Rectal smooth muscle tissue (tissue), 1 donor: Measurements from ENCODE around the gene SEC16B.

Source experiments
- H3K27ac ChIP-seq: one replicate; pipeline ENCODE4 v1.7.0; 2013; ENCODE audit warnings: low read depth, low read length, inconsistent platforms
- H3K27me3 ChIP-seq: one replicate; pipeline ENCODE4 v1.7.0; 2013; ENCODE audit warnings: low read length; ENCODE audit not compliant: control insufficient read depth, insufficient read depth
- H3K36me3 ChIP-seq: one replicate; pipeline ENCODE4 v1.7.0; 2013; ENCODE audit warnings: low read length; ENCODE audit not compliant: control insufficient read depth, insufficient read depth
- H3K4me1 ChIP-seq: one replicate; pipeline ENCODE4 v1.7.0; 2013; ENCODE audit warnings: low read length; ENCODE audit not compliant: control insufficient read depth, insufficient read depth
- H3K4me3 ChIP-seq: one replicate; pipeline ENCODE4 v1.7.0; 2013; ENCODE audit warnings: low read length
- H3K9ac ChIP-seq: one replicate; pipeline ENCODE4 v1.7.0; 2013; ENCODE audit warnings: low read length

The SEC16B gene

GRCh38 chr1:177969825-177970371, at the start of gene SEC16B:
SEC16B (minus strand) TSS chr1:177970058; CDS start chr1:177967981, 2,077 bp downstream.
- no peaks in the 10 kb centered on the region for H3K4me1 ChIP-seq
- no peak within 1 kb of the TSS for H3K27ac ChIP-seq
- no peak within 1 kb of the TSS for H3K9ac ChIP-seq
- no peak within 1 kb of the TSS for H3K4me3 ChIP-seq
- no peaks in the 10 kb centered on the region for H3K36me3 ChIP-seq
- no peaks in the 10 kb centered on the region for H3K27me3 ChIP-seq

GRCh38 chr1:178019622-178020021, 49.8 kb upstream of the SEC16B start:
- H3K36me3 ChIP-seq = no peaks in the 10 kb centered on the region
- H3K27ac ChIP-seq = no peak overlapping the region
- H3K4me1 ChIP-seq = no peaks in the 10 kb centered on the region
- no peak overlapping the region for H3K9ac ChIP-seq
- no peak overlapping the region for H3K4me3 ChIP-seq
- H3K27me3 ChIP-seq = no peaks in the 10 kb centered on the region

- Histone ChIP-seq H3K36me3 (no peaks in the 10 kb centered on the region), H3K27me3 (no peaks in the 10 kb centered on the region), H3K9ac (no peak overlapping the region)
These were observed 49.4 kb upstream of the SEC16B start for GRCh38 chr1:178019208-178019607.

GRCh38 chr1:178017517-178017916, 47.7 kb upstream of the SEC16B start:
- H3K36me3 ChIP-seq = no peaks in the 10 kb centered on the region
- H3K9ac ChIP-seq = no peak overlapping the region
- H3K4me3 ChIP-seq = no peak overlapping the region
- H3K27me3 ChIP-seq = no peaks in the 10 kb centered on the region
- H3K27ac ChIP-seq = no peak overlapping the region
- H3K4me1 ChIP-seq = no peaks in the 10 kb centered on the region

More at GRCh38 chr1:178019208-178019607, 49.4 kb upstream of the SEC16B start:
- Histone ChIP-seq H3K27ac (no peak overlapping the region), H3K4me1 (no peaks in the 10 kb centered on the region), H3K4me3 (no peak overlapping the region)

GRCh38 chr1:178011864-178012503, 42.1 kb upstream of the SEC16B start:
- Histone ChIP-seq H3K27ac (no peak overlapping the region), H3K4me3 (no peak overlapping the region), H3K27me3 (no peaks in the 10 kb centered on the region), H3K9ac (no peak overlapping the region), H3K4me1 (no peaks in the 10 kb centered on the region), H3K36me3 (peaks cover 3% of the 10 kb centered on the region)

- H3K27me3 ChIP-seq = no peaks in the 10 kb centered on the region
- peaks cover 3% of the 10 kb centered on the region for H3K36me3 ChIP-seq
- H3K9ac ChIP-seq = no peak overlapping the region
- no peaks in the 10 kb centered on the region for H3K4me1 ChIP-seq
- no peak overlapping the region for H3K4me3 ChIP-seq
- no peak overlapping the region for H3K27ac ChIP-seq
These were observed 41.6 kb upstream of the SEC16B start for GRCh38 chr1:178011465-178011828.

- no peaks in the 10 kb centered on the region for H3K4me1 ChIP-seq
- no peak overlapping the region for H3K9ac ChIP-seq
- no peaks in the 10 kb centered on the region for H3K27me3 ChIP-seq
- H3K4me3 ChIP-seq = no peak overlapping the region
- H3K36me3 ChIP-seq = peaks cover 3% of the 10 kb centered on the region
- H3K27ac ChIP-seq = no peak overlapping the region
These were observed 41.0 kb upstream of the SEC16B start for GRCh38 chr1:178010674-178011464.

GRCh38 chr1:178006043-178006442, 36.2 kb upstream of the SEC16B start:
- Histone ChIP-seq H3K9ac (no peak overlapping the region), H3K27ac (no peak overlapping the region), H3K36me3 (peaks cover 3% of the 10 kb centered on the region), H3K4me1 (no peaks in the 10 kb centered on the region), H3K27me3 (no peaks in the 10 kb centered on the region), H3K4me3 (no peak overlapping the region)

- H3K27me3 ChIP-seq = no peaks in the 10 kb centered on the region
- no peak overlapping the region for H3K27ac ChIP-seq
- peaks cover 3% of the 10 kb centered on the region for H3K36me3 ChIP-seq
- H3K4me3 ChIP-seq = no peak overlapping the region
- no peaks in the 10 kb centered on the region for H3K4me1 ChIP-seq
- H3K9ac ChIP-seq = no peak overlapping the region
These were observed 35.6 kb upstream of the SEC16B start for GRCh38 chr1:178005450-178005849.

GRCh38 chr1:178004926-178005391, 35.1 kb upstream of the SEC16B start:
- Histone ChIP-seq H3K9ac (no peak overlapping the region), H3K36me3 (peaks cover 3% of the 10 kb centered on the region), H3K4me1 (no peaks in the 10 kb centered on the region), H3K27me3 (no peaks in the 10 kb centered on the region), H3K27ac (no peak overlapping the region), H3K4me3 (no peak overlapping the region)

- Histone ChIP-seq H3K27me3 (no peaks in the 10 kb centered on the region), H3K27ac (no peak overlapping the region), H3K9ac (no peak overlapping the region), H3K36me3 (no peaks in the 10 kb centered on the region), H3K4me3 (no peak overlapping the region), H3K4me1 (no peaks in the 10 kb centered on the region)
These were observed 29.1 kb upstream of the SEC16B start for GRCh38 chr1:177998696-177999631.

- H3K27me3 ChIP-seq = no peaks in the 10 kb centered on the region
- H3K4me1 ChIP-seq = no peaks in the 10 kb centered on the region
- H3K4me3 ChIP-seq = no peak overlapping the region
- no peaks in the 10 kb centered on the region for H3K36me3 ChIP-seq
- H3K9ac ChIP-seq = no peak overlapping the region
- H3K27ac ChIP-seq = no peak overlapping the region
These were observed 27.1 kb upstream of the SEC16B start for GRCh38 chr1:177996957-177997356.
